ENCODE results near the gene CCN6. TPM values are rescaled to one million over a fixed set of nuclear protein-coding genes. Genes with fewer than 3 reads are reported as not detected.
"Not testable (repeated sequence)": the region's sequence is repeated elsewhere in the genome, so short reads cannot be mapped to it uniquely, and the experiment has no call there.

Gene CCN6
- total RNA-seq, 2 donors from 2014 or later: not detected

DNA sequence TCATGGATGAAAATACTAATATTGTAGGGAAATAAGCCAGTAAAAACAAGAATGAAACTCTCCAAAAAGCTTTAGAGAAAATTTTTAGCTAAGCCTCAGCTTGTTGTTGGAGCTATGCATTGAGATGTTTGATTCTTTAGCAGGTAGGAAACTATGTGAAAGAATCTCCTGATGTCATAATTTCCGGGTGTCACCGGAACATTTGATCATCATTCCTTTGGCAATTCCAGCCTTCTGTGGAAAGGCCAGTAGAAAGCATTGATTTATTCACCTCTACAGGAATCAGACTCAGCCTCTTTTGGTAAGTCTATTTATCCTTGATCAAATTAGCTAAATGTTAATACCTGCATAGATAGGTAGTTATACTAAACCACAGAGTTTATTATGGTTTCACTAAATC, 43.0 kb downstream of the CCN6 start:
- DNase-seq (no peak), ATAC-seq (no peak)
- intact Hi-C loops (cut with DNase I): no loop called here

DNA sequence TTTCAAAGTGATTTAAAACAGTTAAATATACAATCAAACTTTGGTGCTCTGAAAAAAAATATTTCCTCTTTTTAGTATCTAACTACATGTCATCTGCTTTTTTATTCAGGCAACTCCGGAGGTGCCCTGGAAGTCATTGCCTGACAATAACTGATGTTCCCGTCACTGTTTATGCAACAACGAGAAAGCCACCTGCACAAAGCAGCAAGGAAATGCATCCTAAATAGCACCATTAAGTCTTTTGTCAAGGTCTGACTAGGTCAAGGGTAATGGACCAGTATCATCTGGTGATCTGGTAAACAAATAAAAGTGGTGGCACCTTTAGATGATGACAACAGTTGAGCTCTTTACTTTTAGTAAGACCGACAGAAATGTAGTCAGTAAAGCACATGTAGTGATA, 46.7 kb downstream of the CCN6 start:
- ATAC-seq (no peak), DNase-seq (no peak)
- intact Hi-C loops (cut with DNase I): no loop called here

DNA sequence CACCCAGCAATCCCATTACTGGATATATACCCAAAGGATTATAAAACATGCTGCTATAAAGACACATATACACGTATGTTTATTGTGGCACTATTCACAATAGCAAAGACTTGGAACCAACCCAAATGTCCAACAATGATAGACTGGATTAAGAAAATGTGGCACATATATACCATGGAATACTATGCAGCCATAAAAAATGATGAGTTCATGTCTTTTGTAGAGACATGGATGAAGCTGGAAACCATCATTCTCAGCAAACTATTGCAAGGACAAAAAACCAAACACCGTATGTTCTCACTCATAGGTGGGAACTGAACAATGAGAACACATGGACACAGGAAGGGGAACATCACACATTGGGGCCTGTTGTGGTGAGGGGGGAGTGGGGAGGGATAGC, 52.1 kb downstream of the CCN6 start:
- ATAC-seq; DNase-seq; intact Hi-C loops (cut with DNase I): not testable (repeated sequence)

GRCh38 chr6:112106562-112106961, 52.7 kb downstream of the CCN6 start:
- ATAC-seq (no peak), DNase-seq (no peak)
- intact Hi-C loops (cut with DNase I): no loop called here

GRCh38 chr6:112109262-112109661, 55.4 kb downstream of the CCN6 start:
- ATAC-seq (no peak), DNase-seq (no peak)
- intact Hi-C loops (cut with DNase I): no loop called here

DNA sequence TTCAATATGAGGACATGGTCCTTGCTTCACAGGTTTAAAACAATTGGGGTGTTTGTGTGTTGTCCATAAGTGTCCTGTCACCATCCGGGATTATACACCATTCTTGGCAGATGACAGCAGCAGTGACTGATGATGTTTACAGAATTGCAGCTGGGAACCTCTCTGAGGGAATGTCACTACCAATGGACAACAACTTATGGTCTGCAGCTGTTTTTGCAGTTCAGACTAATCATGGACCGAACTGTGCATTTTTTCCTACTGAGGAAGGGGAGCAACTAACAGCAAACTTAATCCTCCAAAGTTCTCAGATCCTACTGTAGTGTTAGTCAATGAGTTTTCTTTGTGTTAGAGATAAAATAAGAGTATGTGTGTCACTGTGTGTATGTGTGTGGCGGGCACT, 59.5 kb downstream of the CCN6 start:
- peak; percentile 33 to 54 for ATAC-seq

DNA sequence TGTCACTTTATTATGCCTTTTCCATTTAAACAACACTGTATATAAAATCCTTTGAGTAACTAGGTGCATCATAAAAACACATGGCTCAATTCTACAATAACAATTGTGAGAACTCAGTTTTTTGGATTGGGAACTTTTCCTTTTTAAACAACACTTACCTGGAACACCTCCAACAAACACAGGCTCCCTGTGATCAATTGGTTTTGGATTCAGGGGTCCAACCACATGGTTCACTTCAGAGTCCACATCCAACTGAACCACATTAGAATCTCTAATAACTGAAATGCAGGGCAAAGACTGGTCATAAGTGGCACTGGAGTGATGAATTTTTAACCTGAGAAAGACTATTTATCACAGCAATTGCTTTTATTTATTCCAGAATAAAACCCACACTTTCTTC, 60.0 kb downstream of the CCN6 start:
- no peak for ATAC-seq
- intact Hi-C loops (cut with DNase I): no loop called here
- no peak for DNase-seq

More for the DNA sequence above, 59.5 kb downstream of the CCN6 start:
- intact Hi-C loops (cut with DNase I): no loop called here
- DNase-seq: no peak

DNA sequence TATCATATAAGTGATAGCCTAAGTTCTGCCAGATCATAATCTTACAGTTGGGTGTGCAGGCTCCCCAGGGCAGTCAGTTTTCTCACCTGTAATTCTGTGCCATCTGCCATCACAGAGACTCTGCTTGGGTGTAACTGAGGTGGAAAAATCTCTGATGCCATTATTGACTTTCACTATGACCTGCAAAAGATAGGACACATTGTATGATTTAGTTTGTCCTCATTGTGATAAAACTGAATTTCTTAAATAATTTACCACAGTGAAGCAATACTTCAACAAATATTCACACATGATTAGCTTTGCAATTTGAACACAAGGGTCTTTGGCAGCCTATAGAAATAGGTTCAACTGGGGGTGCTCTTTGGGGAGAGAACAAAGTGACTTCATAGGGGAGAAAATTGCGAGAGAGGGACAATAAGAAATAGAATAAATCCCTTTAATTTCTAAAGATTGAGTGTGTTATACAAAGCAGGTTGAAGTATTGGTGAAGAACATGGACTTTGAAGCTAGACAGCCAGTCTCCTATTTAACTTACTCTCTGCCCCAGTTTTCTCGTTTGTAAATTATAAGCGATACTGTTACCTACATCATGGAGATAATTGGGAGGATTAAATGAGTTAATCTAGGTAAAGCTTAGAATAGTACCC, 60.8 kb downstream of the CCN6 start:
- intact Hi-C loops (cut with DNase I): no loop called here
- ATAC-seq (no peak), DNase-seq (no peak)

- intact Hi-C loops (cut with DNase I): no loop called here
- ATAC-seq (no peak), DNase-seq (no peak)
These were observed 62.3 kb downstream of the CCN6 start for GRCh38 chr6:112116221-112116620.

DNA sequence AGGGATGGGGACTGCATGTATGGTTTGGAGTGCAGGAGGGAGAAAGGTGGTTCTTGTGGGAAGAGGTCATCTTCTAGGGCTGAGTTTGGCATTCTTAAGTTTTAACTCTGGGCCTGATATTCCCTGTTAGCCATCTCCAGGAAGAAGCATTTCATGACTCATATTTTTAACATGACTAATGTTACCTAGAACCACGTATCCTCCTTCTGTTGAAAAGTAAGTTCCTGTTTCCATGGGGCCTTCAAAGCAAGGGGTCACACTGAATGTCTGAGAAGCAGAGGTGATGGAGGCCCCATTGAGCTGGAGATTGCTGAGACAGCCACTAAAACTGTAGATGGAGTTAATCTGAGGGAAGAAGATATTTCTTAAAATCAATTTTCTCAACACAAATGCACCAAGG, 63.6 kb downstream of the CCN6 start:
- DNase-seq (no peak), ATAC-seq (peak in 1 of 2 donors; percentile 23)
- intact Hi-C loops (cut with DNase I): no loop called here

- DNase-seq (no peak), ATAC-seq (no peak)
- intact Hi-C loops (cut with DNase I): no loop called here
These were observed 64.1 kb downstream of the CCN6 start for GRCh38 chr6:112118034-112118433.

Other genes starting within 250 kb of the CCN6 start
- 10 to 100 TPM; 60.4 to 75.8 TPM for gene FYN, start 180.7 kb upstream of the CCN6 start, total RNA-seq
- gene TUBE1, start 33.4 kb downstream of the CCN6 start, total RNA-seq: 10 to 100 TPM; 18.4 to 23.1 TPM
- 10 to 100 TPM; 47.6 to 49.4 TPM for gene FAM229B, start 33.5 kb downstream of the CCN6 start, total RNA-seq
- 10 to 100 TPM; 63.7 to 87.8 TPM for gene LAMA4, start 200.5 kb downstream of the CCN6 start, total RNA-seq

Data from left cardiac atrium (tissue), 4 donors.